Measurements from ENCODE around the gene DGKG. TPM values are rescaled to one million over a fixed set of nuclear protein-coding genes. Genes with fewer than 3 reads are reported as not detected.

Gene DGKG
- total and polyA plus RNA-seq, 10 of the 15 experiments (the other 5 are each of a cell fraction or from before 2014, with no cell fraction given), result 0.39 to 6.2 (median 4.7) TPM

- RAD21 ChIA-PET (ENCODE audit: unreplicated experiment), result interaction anchor here (1.5 to 3.1 kb wide), 3 partner anchors 19 to 64 kb away, joined by 5 to 11 read pairs (median 10); no protein-coding TSS in a partner anchor
- in situ Hi-C loops (cut with MboI), result no loop called here
- POLR2A ChIA-PET, result interaction anchor here (1.0 kb wide), 1 partner anchor 15 kb away, joined by 3 read pairs; no protein-coding TSS in a partner anchor
- Histone ChIP-seq H3K36me3 (ENCODE audit: control insufficient read depth in 2 of 2, insufficient read depth in 2 of 2, low read length in 1 of 2) (no peaks in the 10 kb centered on the region), H3K27me3 (replicated peaks in 1 of 2; ENCODE audit: control insufficient read depth in 2 of 2, insufficient read depth in 2 of 2, low read length in 1 of 2) (no peaks in the 10 kb centered on the region; a peak in 1 of 4 replicates), H3K4me3 (no peak overlapping the region), H3K4me2 (ENCODE audit: control insufficient read depth, insufficient read depth) (peak overlapping the region; percentile 65), H4K20me1 (ENCODE audit: control insufficient read depth, insufficient read depth) (no peaks in the 10 kb centered on the region), H3K27ac (ENCODE audit: control insufficient read depth, insufficient read depth) (peak overlapping the region; percentile 57), H3K4me1 (ENCODE audit: control insufficient read depth, insufficient read depth, low read length) (peaks cover 26% of the 10 kb centered on the region), H2AFZ (ENCODE audit: control insufficient read depth, low read depth, low read length) (no peak overlapping the region), H3K79me2 (ENCODE audit: control insufficient read depth, insufficient read depth, low read length) (no peaks in the 10 kb centered on the region), H3K9ac (ENCODE audit: control insufficient read depth, insufficient read depth, low read length) (no peak overlapping the region), H3K9me3 (replicated peaks; ENCODE audit: control insufficient read depth, insufficient read depth, low read length) (no peaks in the 10 kb centered on the region)
- ATAC-seq, result peak; percentile 37
- intact Hi-C loops (cut with micrococcal nuclease; ENCODE audit: unreplicated experiment), result loop anchor here (5.0 kb wide), 1 partner anchor 65 kb away; no protein-coding TSS in a partner anchor
- no peak for DNase-seq (ENCODE audit: low read depth, low spot score)
- FAIRE-seq, result no peak
- CTCF ChIA-PET, result interaction anchor here (0.8 to 2.1 kb wide), 14 partner anchors 9 to 449 kb away, joined by 3 to 15 read pairs (median 4); no protein-coding TSS in a partner anchor
- no TSS peak for BruUV-seq (replicated peaks)
- 60% methylated on average over 4 of the region's 4 CpGs for WGBS (ENCODE audit: insufficient coverage, insufficient replicate concordance, low lambda C conversion rate, missing lambda C conversion rate)
- SMC1A ChIA-PET (ENCODE audit: uncharacterized antibody, unreplicated experiment), result interaction anchor here (0.7 to 3.5 kb wide), 9 partner anchors 9 to 322 kb away, joined by 3 to 23 read pairs (median 8); no protein-coding TSS in a partner anchor
- TF ChIP-seq SMC3 (IDR thresholded peaks at IDR 0.05; ENCODE audit: borderline replicate concordance, low read length), result 0 out of 2 replicates have a peak, but pooled peaks have one; percentile 4
- peak; percentile 38 for TF ChIP-seq PBX3 (IDR thresholded peaks at IDR 0.05; ENCODE audit: insufficient replicate concordance, low read depth, low read length)
- TF ChIP-seq REST (IDR thresholded peaks at IDR 0.05; ENCODE audit: low read depth, low read length), result no peak
- no peak for TF ChIP-seq HCFC1 (IDR thresholded peaks at IDR 0.05; ENCODE audit: low read length)
- TF ChIP-seq CEBPZ (IDR thresholded peaks at IDR 0.05; ENCODE audit: low read depth, low read length), result no peak
- no peak for TF ChIP-seq RBBP5 (conservative IDR thresholded peaks at IDR 0.05)
- no peak for TF ChIP-seq SMAD5 (IDR thresholded peaks at IDR 0.05; ENCODE audit: low read depth)
- TF ChIP-seq IRF5 (IDR thresholded peaks at IDR 0.05; ENCODE audit: borderline replicate concordance), result no peak
- no peak for TF ChIP-seq EZH2 (IDR thresholded peaks at IDR 0.05; ENCODE audit: borderline replicate concordance, control insufficient read depth, low read depth, low read length)
Observed at GRCh38 chr3:186216900-186217819, 144.9 kb downstream of the DGKG start.
